Heart right ventricle (tissue), 16 donors: Measurements from ENCODE around the gene ATG5. TPM values are rescaled to one million over a fixed set of nuclear protein-coding genes. Genes with fewer than 3 reads are reported as not detected.

Experiments used
- ATAC-seq, 8 donors: fragments of 200-7000 bp; cut with Tn5 transposase; one replicate each; pipeline ENCODE4 v1.9.1; 2020; ENCODE audit warnings: mild to moderate bottlenecking in 8 of 8, moderate library complexity in 8 of 8, moderate number of reproducible peaks in 1 of 8
- DNase-seq, 2 donors: peaks; one replicate each; pipeline ENCODE4 v3.0.0-alpha.2; 2020
- H3K27ac ChIP-seq, 10 donors: fragments of 200-600 bp; sonication (generic) in 2 of 10; one replicate each; pipeline versions ENCODE4 v1.5.0 to v1.8.0; 2020 to 2022; ENCODE audit warnings: mild to moderate bottlenecking in 3 of 10
- H3K27me3 ChIP-seq, 7 donors: fragments of 200-600 bp; one replicate each; pipeline ENCODE4 v1.8.0; 2021 to 2022; ENCODE audit warnings: mild to moderate bottlenecking in 2 of 7
- H3K36me3 ChIP-seq, 9 donors: fragments of 200-600 bp; sonication (generic) in 1 of 9; one replicate each; pipeline versions ENCODE4 v1.5.0 to v1.8.0; 2020 to 2022; ENCODE audit warnings: mild to moderate bottlenecking in 2 of 9
- H3K4me1 ChIP-seq, 9 donors: fragments of 200-600 bp; sonication (generic) in 1 of 9; one replicate each; pipeline versions ENCODE4 v1.5.0 to v1.8.0; 2020 to 2022; ENCODE audit warnings: mild to moderate bottlenecking in 4 of 9
- H3K4me3 ChIP-seq, 10 donors: fragments of 200-600 bp; sonication (generic) in 2 of 10; one replicate each; pipeline versions ENCODE4 v1.5.0 to v1.8.0; 2020 to 2022; ENCODE audit warnings: mild to moderate bottlenecking in 7 of 10, moderate library complexity in 2 of 10
- H3K9me3 ChIP-seq, 11 donors: fragments of 200-600 bp in 10 of 11; sonication (generic) in 2 of 11; one replicate each; pipeline versions ENCODE4 v1.5.0 to v1.8.0; 2013 to 2022; ENCODE audit warnings: mild to moderate bottlenecking in 2 of 11, control low read depth in 1 of 11, moderate library complexity in 1 of 11
- CTCF ChIP-seq, 9 donors: fragments of 200-600 bp; sonication (generic) in 2 of 9; IDR thresholded peaks; one replicate each; pipeline versions ENCODE4 v1.5.0 to v1.8.0; 2021 to 2022; ENCODE audit warnings: antibody characterized with exemption in 9 of 9, mild to moderate bottlenecking in 5 of 9, moderate library complexity in 1 of 9
- WGBS, 2 donors: extraction: QIAGEN DNeasy Blood & Tissue Kit; methylation state at CpG; one replicate each; pipeline ENCODE4 v1.1.7; 2013; ENCODE audit warnings: inconsistent platforms in 1 of 2; 5-methylcytosine and 5-hydroxymethylcytosine counted together
- intact Hi-C, 10 donors: fragments of 100-400 bp; cut with DNase I; formaldehyde crosslinking; loops; one replicate each; pipeline versions ENCODE4 v1.11.1 to v1.14.2; 2022
- polyA plus RNA-seq, 2 donors: library from polyadenylated mRNA; stranded (reverse); fragments of 200-250 nt; gene quantifications; one replicate each; pipeline ENCODE4 v1.2.3, GENCODE V29; 2013
- total RNA-seq, 10 donors: library from RNA; stranded (reverse); fragmentation: NEBNext Ultra II Directional in 3 of 10; extraction: Animal tissue kit (Norgen Biotek cat#: 25700) in 3 of 10; gene quantifications; one replicate each; pipeline versions ENCODE4 v1.2.1 to v1.2.4, GENCODE V29; 2021 to 2023
- donor health status: Arrhythmogenic right ventricular cardiomyopathy.
- donor health status: ischemic (EF 13 %, LVEDD 7.1; RV severe dilation, severe dysfunction).
- donor health status: healthy with polysubstance abuse.
- donor health status: DM: no; HTN: yes; CAD: no.
- donor health status: DM: no; HTN: no; CAD: no.
- donor health status: ischemic (EF 25% LVEDD 6.9; RV normal size, moderate dysfunction).
- donor health status: ischemic (EF 25% LVEDD 5.7; RV mildly dilated, moderate dysfunction).
- donor health status: healthy.
- donor health status: DM: yes; HTN: yes; CAD: no.
- donor health status: Ischemic cardiomyopathy.
- donor health status: ischemic (EF 35%, LVEDD 5.7; RV mildly dilated, moderate dysfunction).
- donor health status: nonischemic (EF 11% LVEDD 7.7; RV severe dilation, severe dysfunction).
- donor health status: DM: yes; HTN: yes; CAD: no.
- donor health status: PGD.
- donor health status: ischemic (EF 29% LVEDD 5.4; RV normal size, mild dysfunction).
- donor health status: nonischemic (EF 23%, LVEDD 6.1; RV moderate dilation, normal function).

Gene ATG5
- total and polyA plus RNA-seq, 12 donors: 12.6 to 18.0 (median 15.0) TPM

GRCh38 chr6:106258726-106259125 is 66.8 kb downstream of the ATG5 start:
- peaks cover 0 to 11% (median 0%) of the 10 kb centered on the region in 9 donors for H3K36me3 ChIP-seq
- no peaks in the 10 kb centered on the region for H3K9me3 ChIP-seq
- no peak overlapping the region for H3K4me3 ChIP-seq
- no peak overlapping the region for H3K27ac ChIP-seq
- no peaks in the 10 kb centered on the region for H3K27me3 ChIP-seq
- no peak for TF ChIP-seq CTCF (IDR thresholded peaks at IDR 0.05)
- ATAC-seq: no peak
- no peak for DNase-seq
- intact Hi-C loops: no loop called here
- H3K4me1 ChIP-seq: peaks cover 0 to 9% (median 0%) of the 10 kb centered on the region in 9 donors

- Histone ChIP-seq H3K9me3 (no peaks in the 10 kb centered on the region), H3K27me3 (no peaks in the 10 kb centered on the region), H3K27ac (no peak overlapping the region), H3K4me3 (no peak overlapping the region), H3K36me3 (no peaks in the 10 kb centered on the region), H3K4me1 (peaks cover 0 to 24% (median 0%) of the 10 kb centered on the region in 9 donors)
- no peak for TF ChIP-seq CTCF (IDR thresholded peaks at IDR 0.05)
- DNase-seq: no peak
- intact Hi-C loops: no loop called here
- 88 to 93% methylated on average over 2 of the region's 2 CpGs for WGBS, 2 donors
- no peak for ATAC-seq
Measured at GRCh38 chr6:106257195-106257594, 68.4 kb downstream of the ATG5 start.

GRCh38 chr6:106256201-106256968 is 69.2 kb downstream of the ATG5 start:
- intact Hi-C loops: no loop called here

DNA sequence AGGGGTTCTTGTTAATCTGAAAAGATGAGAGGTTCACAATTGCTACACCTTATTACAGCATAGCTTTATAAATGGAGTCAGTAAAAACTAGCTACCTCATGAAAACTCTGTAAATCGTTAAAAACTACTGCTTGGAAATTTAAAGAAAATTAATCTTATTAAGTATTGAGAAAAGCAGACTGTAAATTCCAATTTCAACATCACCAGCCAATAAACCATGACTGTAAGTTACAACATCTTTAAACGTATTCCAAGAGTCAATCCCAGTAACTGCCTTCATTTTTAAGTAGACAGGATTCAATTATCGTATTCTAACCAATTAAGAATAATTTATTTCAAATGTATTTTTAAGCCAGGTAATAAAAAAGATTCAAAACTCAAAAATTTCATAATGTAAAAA is 70.3 kb downstream of the ATG5 start:
- Histone ChIP-seq H3K27me3 (no peaks in the 10 kb centered on the region), H3K4me1 (peaks cover 0 to 25% (median 0%) of the 10 kb centered on the region in 9 donors), H3K4me3 (no peak overlapping the region), H3K36me3 (no peaks in the 10 kb centered on the region), H3K9me3 (no peaks in the 10 kb centered on the region), H3K27ac (no peak overlapping the region)
- ATAC-seq (no peak), DNase-seq (no peak)
- TF ChIP-seq CTCF (IDR thresholded peaks at IDR 0.05): no peak
- 94 to 97% methylated on average over 3 of the region's 3 CpGs for WGBS, 2 donors
- intact Hi-C loops: no loop called here

More at GRCh38 chr6:106256201-106256968, 69.2 kb downstream of the ATG5 start:
- DNase-seq (no peak), ATAC-seq (no peak)
- Histone ChIP-seq H3K27me3 (no peaks in the 10 kb centered on the region), H3K9me3 (no peaks in the 10 kb centered on the region), H3K4me3 (no peak overlapping the region), H3K36me3 (no peaks in the 10 kb centered on the region), H3K4me1 (peaks cover 0 to 25% (median 0%) of the 10 kb centered on the region in 9 donors), H3K27ac (no peak overlapping the region)
- WGBS, 2 donors: 95 to 96% methylated on average over 4 of the region's 4 CpGs
- TF ChIP-seq CTCF (IDR thresholded peaks at IDR 0.05): no peak
